HepG2 (cell line): ENCODE measurements around the gene DAB2IP. TPM values are rescaled to one million over a fixed set of nuclear protein-coding genes. Genes with fewer than 3 reads are reported as not detected.

ENCODE experiments used
- ATAC-seq: fragments of 200-7000 bp; cut with Tn5 transposase; 3 replicates; pipeline ENCODE4 v1.9.1; 2020; ENCODE audit warnings: mild to moderate bottlenecking, moderate library complexity
- BruUV-seq: library from RNA; stranded (reverse); fragments of 400-500 nt; replicated peaks from 2 replicates; lab custom pipeline; 2021; lab: Mats Ljungman, UMichigan
- CTCF ChIA-PET: fragments of 300-600 bp; formaldehyde crosslinking; extraction: SDS; loops from one replicate; lab custom pipeline; 2021; ENCODE audit warnings: low total read pairs, inconsistent platforms, low intra/inter-chr PET ratio; lab: Yijun Ruan, JAX
- POLR2A ChIA-PET: fragments of 350-600 bp; sonication (Branson Sonifier 250); formaldehyde crosslinking; loops from one replicate; lab custom pipeline; 2020; ENCODE audit warnings: antibody characterized with exemption, inconsistent platforms; lab: Yijun Ruan, JAX
- DNase-seq: peaks from one replicate; pipeline ENCODE4 v3.0.0-alpha.2; 2015; ENCODE audit warnings: low spot score
- FAIRE-seq: peaks from 3 replicates; lab custom pipeline; 2011; peaks lifted over from hg19 to GRCh38; lab: Jason Lieb, UNC
- H2AFZ ChIP-seq: one replicate; pipeline ENCODE4 v1.6.1; 2011; ENCODE audit warnings: low read length, inconsistent platforms
- H3K27ac ChIP-seq: fragments of 300-600 bp; 3 replicates; pipeline ENCODE4 v1.8.0; 2011; ENCODE audit warnings: mixed run types, mild to moderate bottlenecking, mixed read lengths, low read length, inconsistent platforms; ENCODE audit not compliant: insufficient read depth; ENCODE audit errors: extremely low read length
- H3K27me3 ChIP-seq, 2 experiments: fragments of 200-600 bp in 1 of 2; 2 replicates in 1 of 2; 3 replicates in 1 of 2; pipeline versions ENCODE4 v1.6.0 to v1.8.0; 2011; ENCODE audit warnings: low read length in 2 of 2, mild to moderate bottlenecking in 2 of 2, moderate library complexity in 2 of 2, inconsistent platforms in 1 of 2; ENCODE audit not compliant: insufficient read depth in 2 of 2, control insufficient read depth in 1 of 2
- H3K36me3 ChIP-seq, 2 experiments: fragments of 200-600 bp in 1 of 2; replicated peaks in 1 of 2; 2 replicates in 1 of 2; 3 replicates in 1 of 2; pipeline versions ENCODE4 v1.5.1 to v1.8.0; 2011; ENCODE audit warnings: low read length in 2 of 2, inconsistent platforms in 1 of 2; ENCODE audit not compliant: insufficient read depth in 2 of 2, control insufficient read depth in 1 of 2
- H3K4me1 ChIP-seq: 2 replicates; pipeline ENCODE4 v1.5.1; 2012; ENCODE audit warnings: low read length, inconsistent platforms; ENCODE audit not compliant: insufficient read depth
- H3K4me2 ChIP-seq: 2 replicates; pipeline ENCODE4 v1.6.0; 2011; ENCODE audit warnings: low read depth, low read length, inconsistent platforms
- H3K4me3 ChIP-seq, 3 experiments: fragments of 200-600 bp in 1 of 3; sonication (generic), shearing (Covaris generic) in 1 of 3; replicated peaks in 1 of 3; 2 replicates each; pipeline ENCODE4 v1.5.1; 2011 to 2016; ENCODE audit warnings: low read length in 3 of 3, inconsistent platforms in 2 of 3, low read depth in 2 of 3, mild to moderate bottlenecking in 2 of 3, control low read depth in 1 of 3, mixed read lengths in 1 of 3; ENCODE audit not compliant: insufficient read depth in 1 of 3
- H3K79me2 ChIP-seq: one replicate; pipeline ENCODE4 v1.6.1; 2011; ENCODE audit warnings: low read length, inconsistent platforms; ENCODE audit not compliant: insufficient read depth
- H3K9ac ChIP-seq: 2 replicates; pipeline ENCODE4 v1.6.0; 2011; ENCODE audit warnings: mild to moderate bottlenecking, low read depth, low read length, inconsistent platforms; ENCODE audit not compliant: insufficient read depth
- H3K9me3 ChIP-seq: 2 replicates; pipeline ENCODE4 v1.5.1; 2012; ENCODE audit warnings: mild to moderate bottlenecking, low read length
- H4K20me1 ChIP-seq: 2 replicates; pipeline ENCODE4 v1.6.0; 2011; ENCODE audit warnings: inconsistent platforms, mild to moderate bottlenecking, low read length, moderate library complexity; ENCODE audit not compliant: insufficient read depth
- HHEX ChIP-seq: IDR thresholded peaks from 2 replicates; pipeline ENCODE4 v1.6.1; 2016; ENCODE audit warnings: control low read depth
- MAFF ChIP-seq: IDR thresholded peaks from 2 replicates; pipeline ENCODE4 v1.6.1; 2011; ENCODE audit warnings: low read depth, low read length, improper control_type of control experiment
- MEIS2 ChIP-seq: sonication (generic); formaldehyde crosslinking; IDR thresholded peaks from 2 replicates; pipeline ENCODE4 v1.9.0; 2021; ENCODE audit warnings: mild to moderate bottlenecking, missing genetic modification reagents
- MIER2 ChIP-seq: IDR thresholded peaks from 2 replicates; pipeline ENCODE4 v1.6.1; 2016; ENCODE audit warnings: missing biosample characterization, missing genetic modification reagents
- NFYB ChIP-seq: sonication (generic); formaldehyde crosslinking; IDR thresholded peaks from 2 replicates; pipeline ENCODE4 v1.4.0; 2020; ENCODE audit warnings: missing genetic modification reagents
- NPAS2 ChIP-seq: sonication (generic); formaldehyde crosslinking; IDR thresholded peaks from 2 replicates; pipeline ENCODE4 v1.8.0; 2022; ENCODE audit warnings: mild to moderate bottlenecking, missing genetic modification reagents, borderline replicate concordance
- SMC3 ChIP-seq: IDR thresholded peaks from 2 replicates; pipeline ENCODE4 v1.6.1; 2011; ENCODE audit warnings: low read length, improper control_type of control experiment
- SRSF4 ChIP-seq: fragments of 200-400 bp; formaldehyde crosslinking; IDR thresholded peaks from one replicate; pipeline ENCODE4 v1.6.1; 2018; ENCODE audit warnings: mild to moderate bottlenecking, low read depth, low read length, moderate library complexity; ENCODE audit not compliant: poor library complexity, severe bottlenecking
- TBL1XR1 ChIP-seq: fragments of 150-350 bp; IDR thresholded peaks from 2 replicates; pipeline ENCODE4 v1.6.1; 2014; ENCODE audit warnings: borderline replicate concordance, low read length; ENCODE audit not compliant: partially characterized antibody
- TEAD2 ChIP-seq: sonication (generic); formaldehyde crosslinking; IDR thresholded peaks from 2 replicates; pipeline ENCODE4 v1.9.0; 2021; ENCODE audit warnings: missing genetic modification reagents
- WIZ ChIP-seq: sonication (generic); formaldehyde crosslinking; IDR thresholded peaks from 2 replicates; pipeline ENCODE4 v1.5.1; 2020; ENCODE audit warnings: mild to moderate bottlenecking, missing genetic modification reagents
- ZFYVE20 ChIP-seq: sonication (generic); formaldehyde crosslinking; IDR thresholded peaks from 2 replicates; pipeline ENCODE4 v1.8.0; 2023; ENCODE audit warnings: low read depth, mild to moderate bottlenecking, moderate library complexity, missing genetic modification reagents, borderline replicate concordance
- ZNF550 ChIP-seq: sonication (generic); formaldehyde crosslinking; IDR thresholded peaks from 2 replicates; pipeline ENCODE4 v1.4.0; 2020; ENCODE audit warnings: mild to moderate bottlenecking, missing genetic modification reagents, borderline replicate concordance
- WGBS: methylation state at CpG from one replicate; pipeline ENCODE4 v1.1.6; 2017; ENCODE audit warnings: low lambda C conversion rate; 5-methylcytosine and 5-hydroxymethylcytosine counted together
- in situ Hi-C: cut with HindIII; loops from 2 replicates; pipeline ENCODE4 v1.10.0; 2017; ENCODE audit warnings: low pct_unique_long_range_greater_than_20kb; ENCODE audit not compliant: extremely low pct_ligation_motif_present
- intact Hi-C: fragments of 100-400 bp; cut with micrococcal nuclease; formaldehyde crosslinking; loops from one replicate; pipeline ENCODE4 v1.10.0; 2022; ENCODE audit not compliant: unreplicated experiment
- polyA plus RNA-seq, 8 experiments: library from polyadenylated mRNA; depleted of rRNA in 3 of 8; stranded (reverse) in 7 of 8; unstranded in 1 of 8; fragments of >200 nt; fragmentation: Illumina TruSeq in 4 of 8; extraction: Trizol in 4 of 8; gene quantifications; 2 replicates each; pipeline versions ENCODE4 v1.2.1 to v1.2.3, GENCODE V29; 2011 to 2016; ENCODE audit warnings: low read depth in 4 of 8, missing spikeins in 1 of 8, mixed read lengths in 1 of 8; ENCODE audit not compliant: insufficient read depth in 1 of 8
- total RNA-seq, 5 experiments: library from RNA; depleted of rRNA; stranded (reverse); fragments of >200 nt; fragmentation: Illumina TruSeq; extraction: Trizol; gene quantifications; 2 replicates each; pipeline ENCODE4 v1.2.3, GENCODE V29; 2016; ENCODE audit warnings: low read depth in 1 of 5
- TF ChIP-seq, protein P1 (sequence below): sonication (generic); formaldehyde crosslinking; IDR thresholded peaks from 2 replicates; pipeline ENCODE4 v1.4.0; 2020; ENCODE audit warnings: low read depth, mild to moderate bottlenecking, missing genetic modification reagents
- TF ChIP-seq, protein P2 (sequence below): sonication (generic); formaldehyde crosslinking; IDR thresholded peaks from 2 replicates; pipeline ENCODE4 v1.4.0; 2020; ENCODE audit warnings: missing genetic modification reagents; ENCODE audit errors: not compliant biosample characterization

The DAB2IP gene
- total and polyA plus RNA-seq, 2 of the 13 experiments (the other 11 are each of a cell fraction or from before 2014, with no cell fraction given) = 25.3 to 37.9 TPM

DNA sequence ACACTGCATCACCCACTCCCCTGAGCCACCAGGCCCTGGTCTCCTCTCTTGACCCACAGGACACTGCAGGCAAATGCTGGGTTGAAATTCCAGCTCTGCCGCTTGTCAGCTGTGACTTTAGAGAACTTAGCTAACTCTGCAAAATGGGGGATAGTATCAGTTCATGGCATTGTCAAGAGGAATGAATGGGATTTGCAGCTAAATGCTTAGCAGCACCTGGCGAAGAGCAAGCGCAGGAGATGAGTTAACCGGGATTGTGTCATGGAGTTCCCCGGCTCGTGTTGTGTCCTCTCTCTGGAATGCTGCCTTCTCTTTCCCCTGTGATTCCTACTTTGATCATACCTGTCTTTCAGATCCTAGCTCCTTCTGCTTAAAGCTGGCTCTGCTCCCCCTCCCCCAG is 67.1 kb downstream of the DAB2IP start:
- Histone ChIP-seq H3K4me3 (no peak overlapping the region), H3K79me2 (no peaks in the 10 kb centered on the region), H2AFZ (no peak overlapping the region), H3K9ac (no peak overlapping the region), H3K4me2 (no peak overlapping the region), H3K9me3 (no peaks in the 10 kb centered on the region), H3K27ac (no peak overlapping the region), H3K27me3 (no peaks in the 10 kb centered on the region), H3K36me3 (no peaks in the 10 kb centered on the region), H4K20me1 (no peaks in the 10 kb centered on the region), H3K4me1 (peaks cover 6% of the 10 kb centered on the region; the same call in 1 of the 2 replicates)
- TF ChIP-seq HHEX = no peak
- TF ChIP-seq, protein P1, sequence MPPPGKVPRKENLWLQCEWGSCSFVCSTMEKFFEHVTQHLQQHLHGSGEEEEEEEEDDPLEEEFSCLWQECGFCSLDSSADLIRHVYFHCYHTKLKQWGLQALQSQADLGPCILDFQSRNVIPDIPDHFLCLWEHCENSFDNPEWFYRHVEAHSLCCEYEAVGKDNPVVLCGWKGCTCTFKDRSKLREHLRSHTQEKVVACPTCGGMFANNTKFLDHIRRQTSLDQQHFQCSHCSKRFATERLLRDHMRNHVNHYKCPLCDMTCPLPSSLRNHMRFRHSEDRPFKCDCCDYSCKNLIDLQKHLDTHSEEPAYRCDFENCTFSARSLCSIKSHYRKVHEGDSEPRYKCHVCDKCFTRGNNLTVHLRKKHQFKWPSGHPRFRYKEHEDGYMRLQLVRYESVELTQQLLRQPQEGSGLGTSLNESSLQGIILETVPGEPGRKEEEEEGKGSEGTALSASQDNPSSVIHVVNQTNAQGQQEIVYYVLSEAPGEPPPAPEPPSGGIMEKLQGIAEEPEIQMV (CRISPR knock-in tag) = no peak
- no peak for TF ChIP-seq NFYB (CRISPR knock-in tag)
- no peak for TF ChIP-seq TEAD2 (CRISPR knock-in tag)
- no peak for TF ChIP-seq TBL1XR1
- TF ChIP-seq, protein P2, sequence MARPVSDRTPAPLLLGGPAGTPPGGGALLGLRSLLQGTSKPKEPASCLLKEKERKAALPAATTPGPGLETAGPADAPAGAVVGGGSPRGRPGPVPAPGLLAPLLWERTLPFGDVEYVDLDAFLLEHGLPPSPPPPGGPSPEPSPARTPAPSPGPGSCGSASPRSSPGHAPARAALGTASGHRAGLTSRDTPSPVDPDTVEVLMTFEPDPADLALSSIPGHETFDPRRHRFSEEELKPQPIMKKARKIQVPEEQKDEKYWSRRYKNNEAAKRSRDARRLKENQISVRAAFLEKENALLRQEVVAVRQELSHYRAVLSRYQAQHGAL (CRISPR knock-in tag) = no peak
- no peak for TF ChIP-seq WIZ
- TF ChIP-seq ZFYVE20 = no peak
- TF ChIP-seq NPAS2 (CRISPR knock-in tag) = no peak
- no peak for TF ChIP-seq MEIS2 (CRISPR knock-in tag)
- no peak for TF ChIP-seq SRSF4
- no peak for TF ChIP-seq SMC3
- TF ChIP-seq MAFF = no peak
- no peak for TF ChIP-seq MIER2 (CRISPR knock-in tag)
- TF ChIP-seq ZNF550 (CRISPR knock-in tag) = no peak
- CTCF ChIA-PET = no interaction called here
- no TSS peak for BruUV-seq
- ATAC-seq = no peak
- no peak for FAIRE-seq
- POLR2A ChIA-PET = no interaction called here
- intact Hi-C loops (no loop called here), in situ Hi-C loops (no loop called here)
- DNase-seq = no peak
- WGBS = 84% methylated on average over 6 of the region's 6 CpGs
